ENCODE measurements around the gene GMPPA.

Gene GMPPA

GRCh38 chr2:219465659-219466561, 32.8 kb upstream of the GMPPA start:
- no peak for TF ChIP-seq CTCF (IDR thresholded peaks at IDR 0.05)
- H3K9me3 ChIP-seq: no peaks in the 10 kb centered on the region
- no peak overlapping the region for H3K4me3 ChIP-seq (ENCODE audit: low read depth in 1 of 2, low read length in 1 of 2)
- no peak overlapping the region for H3K27ac ChIP-seq
- no peaks in the 10 kb centered on the region for H3K36me3 ChIP-seq
- no peaks in the 10 kb centered on the region for H3K4me1 ChIP-seq (ENCODE audit: control insufficient read depth in 1 of 2, insufficient read depth in 1 of 2, low read depth in 1 of 2, low read length in 1 of 2)
- peaks cover 3% of the 10 kb centered on the region for H3K27me3 ChIP-seq

- H3K36me3 ChIP-seq: no peaks in the 10 kb centered on the region
Observed at GRCh38 chr2:219466816-219467735, 31.6 kb upstream of the GMPPA start.

GRCh38 chr2:219467736-219468075, 31.0 kb upstream of the GMPPA start:
- Histone ChIP-seq H3K4me1 (ENCODE audit: control insufficient read depth in 1 of 2, insufficient read depth in 1 of 2, low read depth in 1 of 2, low read length in 1 of 2) (no peaks in the 10 kb centered on the region), H3K36me3 (no peaks in the 10 kb centered on the region), H3K27me3 (peaks cover 3% of the 10 kb centered on the region), H3K27ac (no peak overlapping the region), H3K4me3 (ENCODE audit: low read depth in 1 of 2, low read length in 1 of 2) (no peak overlapping the region), H3K9me3 (no peaks in the 10 kb centered on the region)
- no peak for TF ChIP-seq CTCF (IDR thresholded peaks at IDR 0.05)

More at GRCh38 chr2:219466816-219467735, 31.6 kb upstream of the GMPPA start:
- Histone ChIP-seq H3K4me3 (ENCODE audit: low read depth in 1 of 2, low read length in 1 of 2) (no peak overlapping the region), H3K27me3 (peaks cover 3% of the 10 kb centered on the region), H3K9me3 (no peaks in the 10 kb centered on the region), H3K27ac (no peak overlapping the region), H3K4me1 (ENCODE audit: control insufficient read depth in 1 of 2, insufficient read depth in 1 of 2, low read depth in 1 of 2, low read length in 1 of 2) (no peaks in the 10 kb centered on the region)
- no peak for TF ChIP-seq CTCF (IDR thresholded peaks at IDR 0.05)

- H3K4me3 ChIP-seq (ENCODE audit: low read depth in 1 of 2, low read length in 1 of 2): no peak overlapping the region
- no peak overlapping the region for H3K27ac ChIP-seq
- H3K9me3 ChIP-seq: no peaks in the 10 kb centered on the region
- no peaks in the 10 kb centered on the region for H3K36me3 ChIP-seq
- H3K4me1 ChIP-seq (ENCODE audit: control insufficient read depth in 1 of 2, insufficient read depth in 1 of 2, low read depth in 1 of 2, low read length in 1 of 2): no peaks in the 10 kb centered on the region
- H3K27me3 ChIP-seq: peaks cover 3% of the 10 kb centered on the region
- no peak for TF ChIP-seq CTCF (IDR thresholded peaks at IDR 0.05)
Observed at GRCh38 chr2:219468410-219469185, 30.1 kb upstream of the GMPPA start.

- H3K4me1 ChIP-seq (ENCODE audit: control insufficient read depth in 1 of 2, insufficient read depth in 1 of 2, low read depth in 1 of 2, low read length in 1 of 2): no peaks in the 10 kb centered on the region
- no peak overlapping the region for H3K4me3 ChIP-seq (ENCODE audit: low read depth in 1 of 2, low read length in 1 of 2)
- TF ChIP-seq CTCF (IDR thresholded peaks at IDR 0.05): no peak
- H3K36me3 ChIP-seq: no peaks in the 10 kb centered on the region
- no peaks in the 10 kb centered on the region for H3K9me3 ChIP-seq
- peaks cover 3% of the 10 kb centered on the region for H3K27me3 ChIP-seq
- H3K27ac ChIP-seq: no peak overlapping the region
Observed at GRCh38 chr2:219469186-219469724, 29.4 kb upstream of the GMPPA start.

Measured in neutrophil (primary cell).